ENCODE data around the gene CYP4V2. TPM values are rescaled to one million over a fixed set of nuclear protein-coding genes. Genes with fewer than 3 reads are reported as not detected.

Gene CYP4V2
- total RNA-seq, 1 donor from 2014 or later = 8.7 TPM

GRCh38 chr4:186250760-186251159 lies 59.4 kb downstream of the CYP4V2 start:
- no peak for DNase-seq
- H3K36me3 Mint-ChIP-seq (ENCODE audit: low read depth) = no peaks in the 10 kb centered on the region
- no peak overlapping the region for H3K27ac Mint-ChIP-seq
- H3K4me1 Mint-ChIP-seq = no peaks in the 10 kb centered on the region
- no peaks in the 10 kb centered on the region for H3K27me3 Mint-ChIP-seq
- H3K4me3 Mint-ChIP-seq = no peak overlapping the region
- H3K9me3 Mint-ChIP-seq = no peaks in the 10 kb centered on the region
- intact Hi-C loops (cut with micrococcal nuclease) = no loop called here

DNA sequence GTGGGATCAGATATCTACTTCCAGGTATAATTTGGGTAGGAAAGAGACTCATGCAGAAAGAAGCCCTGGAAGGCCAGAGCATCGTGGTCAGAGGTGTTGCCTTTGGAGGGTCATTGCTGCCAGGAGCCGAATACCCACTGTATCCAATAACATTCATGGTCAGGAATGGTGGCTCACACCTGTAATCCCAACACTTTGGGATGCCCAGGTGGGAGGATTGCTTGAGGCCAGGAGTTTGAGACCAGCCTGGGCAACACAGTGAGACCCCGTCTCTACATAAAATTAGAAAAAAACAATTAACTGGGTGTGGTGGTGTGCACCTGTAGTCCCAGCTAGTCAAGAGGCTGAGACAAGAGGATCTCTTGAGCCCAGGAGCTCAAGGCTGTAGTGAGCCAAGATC lies 63.8 kb downstream of the CYP4V2 start:
- Mint-ChIP-seq H3K27me3 (no peaks in the 10 kb centered on the region), H3K4me3 (no peak overlapping the region), H3K36me3 (ENCODE audit: low read depth) (no peaks in the 10 kb centered on the region), H3K4me1 (no peaks in the 10 kb centered on the region), H3K27ac (no peak overlapping the region), H3K9me3 (no peaks in the 10 kb centered on the region)
- intact Hi-C loops (cut with micrococcal nuclease) = no loop called here
- no peak for DNase-seq

GRCh38 chr4:186258216-186258811 lies 66.9 kb downstream of the CYP4V2 start:
- no peaks in the 10 kb centered on the region for H3K36me3 Mint-ChIP-seq (ENCODE audit: low read depth)
- no peak overlapping the region for H3K4me3 Mint-ChIP-seq
- intact Hi-C loops (cut with micrococcal nuclease) = no loop called here
- no peak overlapping the region for H3K27ac Mint-ChIP-seq
- H3K4me1 Mint-ChIP-seq = no peaks in the 10 kb centered on the region
- no peaks in the 10 kb centered on the region for H3K9me3 Mint-ChIP-seq
- H3K27me3 Mint-ChIP-seq = peaks cover 1% of the 10 kb centered on the region
- DNase-seq = no peak

GRCh38 chr4:186260117-186260503 lies 68.7 kb downstream of the CYP4V2 start:
- no peak overlapping the region for H3K4me3 Mint-ChIP-seq
- intact Hi-C loops (cut with micrococcal nuclease) = no loop called here
- no peaks in the 10 kb centered on the region for H3K9me3 Mint-ChIP-seq
- no peaks in the 10 kb centered on the region for H3K36me3 Mint-ChIP-seq (ENCODE audit: low read depth)
- peaks cover 6% of the 10 kb centered on the region for H3K27me3 Mint-ChIP-seq
- H3K4me1 Mint-ChIP-seq = no peaks in the 10 kb centered on the region
- H3K27ac Mint-ChIP-seq = no peak overlapping the region
- DNase-seq = no peak

Other genes starting within 250 kb of the CYP4V2 start
- not detected in 2 replicates for gene TLR3, start 122.4 kb upstream of the CYP4V2 start, total RNA-seq
- gene FAM149A, start 86.9 kb upstream of the CYP4V2 start, total RNA-seq = 0.33 TPM in 1 of 2 replicates, not detected in the other
- gene KLKB1, start 35.9 kb downstream of the CYP4V2 start, total RNA-seq = 0.09 and 0.12 TPM in 2 replicates
- gene F11, start 74.6 kb downstream of the CYP4V2 start, total RNA-seq = not detected in 2 replicates

Measured in activated CD4-positive, alpha-beta T cell treated with anti-CD3 and anti-CD28 coated beads, Interleukin-2, amount 10 ng/mL, durations not matched to agents 24 days and 14 days (primary cell).